GM23338 (cell line): Measurements from ENCODE around the gene ESX1. TPM values are rescaled to one million over a fixed set of nuclear protein-coding genes. Genes with fewer than 3 reads are reported as not detected.

ENCODE experiments used
- ATAC-seq: fragments of 200-7000 bp; cut with Tn5 transposase; 3 replicates; pipeline ENCODE4 v1.9.1; 2020
- DNase-seq: peaks from one replicate; pipeline ENCODE4 v3.0.0-alpha.2; 2015; ENCODE audit warnings: low spot score
- H2AFZ ChIP-seq: fragments of 200-600 bp; sonication (generic); 2 replicates; pipeline ENCODE4 v1.8.0; 2016; ENCODE audit warnings: antibody characterized with exemption, mild to moderate bottlenecking, moderate library complexity
- H3F3A ChIP-seq: fragments of 200-600 bp; sonication (generic); replicated peaks from 2 replicates; pipeline ENCODE4 v1.8.0; 2017; ENCODE audit warnings: antibody characterized with exemption, mixed run types, low read depth
- H3K27ac ChIP-seq: fragments of 200-600 bp; sonication (generic); 2 replicates; pipeline ENCODE4 v1.6.1; 2016; ENCODE audit warnings: low read depth
- H3K27me3 ChIP-seq: fragments of 200-600 bp; sonication (generic); 2 replicates; pipeline ENCODE4 v1.8.0; 2016; ENCODE audit warnings: mild to moderate bottlenecking, mixed run types, moderate library complexity; ENCODE audit not compliant: insufficient read depth
- H3K36me3 ChIP-seq: fragments of 200-600 bp; sonication (generic); 2 replicates; pipeline ENCODE4 v1.8.0; 2016; ENCODE audit warnings: mild to moderate bottlenecking; ENCODE audit not compliant: insufficient read depth
- H3K4me1 ChIP-seq: fragments of 200-600 bp; sonication (generic); 2 replicates; pipeline ENCODE4 v1.8.0; 2016; ENCODE audit warnings: mild to moderate bottlenecking, moderate library complexity; ENCODE audit not compliant: insufficient read depth
- H3K4me2 ChIP-seq: fragments of 200-600 bp; sonication (generic); 2 replicates; pipeline ENCODE4 v1.7.1; 2017; ENCODE audit warnings: mixed run types
- H3K4me3 ChIP-seq: fragments of 200-600 bp; sonication (generic); 2 replicates; pipeline ENCODE4 v1.6.1; 2016; ENCODE audit warnings: mixed run types
- H3K79me2 ChIP-seq: fragments of 200-600 bp; sonication (generic); replicated peaks from 2 replicates; pipeline ENCODE4 v1.8.0; 2017; ENCODE audit warnings: mild to moderate bottlenecking; ENCODE audit not compliant: insufficient read depth
- H3K9me2 ChIP-seq: fragments of 200-600 bp; sonication (generic); 2 replicates; pipeline ENCODE4 v1.8.0; 2017; ENCODE audit not compliant: insufficient read depth
- H4K20me1 ChIP-seq: fragments of 200-600 bp; sonication (generic); replicated peaks from 2 replicates; pipeline ENCODE4 v1.8.0; 2017; ENCODE audit warnings: mild to moderate bottlenecking; ENCODE audit not compliant: insufficient read depth
- H3K27ac Mint-ChIP-seq: 2 replicates; pipeline ENCODE4 v1.8.0; 2020; ENCODE audit warnings: inconsistent platforms, mild to moderate bottlenecking, moderate library complexity, mixed read lengths
- H3K27me3 Mint-ChIP-seq: 3 replicates; pipeline ENCODE4 v1.8.0; 2022; ENCODE audit warnings: low read depth, mild to moderate bottlenecking, moderate library complexity, mixed read lengths, inconsistent platforms; ENCODE audit not compliant: insufficient read depth, poor library complexity
- H3K36me3 Mint-ChIP-seq: 3 replicates; pipeline ENCODE4 v1.8.0; 2021; ENCODE audit warnings: low read depth, mild to moderate bottlenecking, inconsistent platforms, moderate library complexity, mixed read lengths
- H3K4me1 Mint-ChIP-seq: 3 replicates; pipeline ENCODE4 v1.8.0; 2020; ENCODE audit warnings: mild to moderate bottlenecking, inconsistent platforms, mixed read lengths
- H3K4me3 Mint-ChIP-seq: 3 replicates; pipeline ENCODE4 v1.8.0; 2021; ENCODE audit warnings: moderate library complexity, mild to moderate bottlenecking, inconsistent platforms, mixed read lengths
- H3K9me3 Mint-ChIP-seq: 3 replicates; pipeline ENCODE4 v1.8.0; 2020; ENCODE audit warnings: moderate library complexity, mild to moderate bottlenecking, inconsistent platforms, mixed read lengths
- CREB1 ChIP-seq: fragments of 250-450 bp; sonication (Bioruptor Pico); IDR thresholded peaks from 2 replicates; pipeline ENCODE4 v1.5.0; 2020; ENCODE audit warnings: low read depth, mild to moderate bottlenecking, moderate library complexity
- EZH2 ChIP-seq: fragments of 200-600 bp; sonication (generic); IDR thresholded peaks from one replicate; pipeline ENCODE4 v1.8.0; 2017; ENCODE audit warnings: antibody characterized with exemption, mild to moderate bottlenecking, low read depth; ENCODE audit not compliant: unreplicated experiment
- EZH2phosphoT487 ChIP-seq: fragments of 200-600 bp; sonication (generic); IDR thresholded peaks from one replicate; pipeline ENCODE4 v1.8.1; 2018; ENCODE audit warnings: antibody characterized with exemption; ENCODE audit not compliant: unreplicated experiment
- NANOG ChIP-seq: IDR thresholded peaks from 2 replicates; pipeline ENCODE4 v1.6.1; 2016; ENCODE audit warnings: antibody characterized with exemption, borderline replicate concordance
- STAT1 ChIP-seq: IDR thresholded peaks from one replicate; pipeline ENCODE4 v1.6.1; 2016; ENCODE audit warnings: antibody characterized with exemption; ENCODE audit not compliant: unreplicated experiment
- ZNF114 ChIP-seq: fragments of 250-450 bp; sonication (Bioruptor Pico); IDR thresholded peaks from 2 replicates; pipeline ENCODE4 v1.5.0; 2020; ENCODE audit warnings: mild to moderate bottlenecking, moderate library complexity
- polyA plus RNA-seq: library from polyadenylated mRNA; unstranded; fragments of >200 nt; fragmentation: Nextera tagmentation; extraction: Ambion mirVana; gene quantifications from 2 replicates; pipeline ENCODE4 v1.2.1, GENCODE V29; 2016
- total RNA-seq: library from RNA; depleted of rRNA; stranded (reverse); fragments of >200 nt; shearing (Covaris generic); gene quantifications from 2 replicates; pipeline ENCODE4 v1.2.3, GENCODE V29; 2014
- TF ChIP-seq, protein P1 (sequence below): IDR thresholded peaks from one replicate; pipeline ENCODE4 v1.6.1; 2018; ENCODE audit warnings: antibody characterized with exemption; ENCODE audit not compliant: unreplicated experiment
- TF ChIP-seq, protein P2 (sequence below): fragments of 250-450 bp; sonication (Bioruptor Pico); IDR thresholded peaks from 2 replicates; pipeline ENCODE4 v1.5.0; 2020; ENCODE audit warnings: mild to moderate bottlenecking, moderate library complexity
- TF ChIP-seq, protein P3 (sequence below), 2 experiments: fragments of 200-600 bp in 1 of 2; sonication (generic) in 1 of 2; conservative IDR thresholded peaks; 2 replicates each; pipeline versions ENCODE4 v1.5.1 to v1.6.1; 2016 to 2017; ENCODE audit warnings: antibody characterized with exemption in 2 of 2, low read depth in 2 of 2, mild to moderate bottlenecking in 2 of 2, moderate library complexity in 1 of 2

ESX1 gene
- total and polyA plus RNA-seq, 2 experiments from 2014 or later: not detected

DNA sequence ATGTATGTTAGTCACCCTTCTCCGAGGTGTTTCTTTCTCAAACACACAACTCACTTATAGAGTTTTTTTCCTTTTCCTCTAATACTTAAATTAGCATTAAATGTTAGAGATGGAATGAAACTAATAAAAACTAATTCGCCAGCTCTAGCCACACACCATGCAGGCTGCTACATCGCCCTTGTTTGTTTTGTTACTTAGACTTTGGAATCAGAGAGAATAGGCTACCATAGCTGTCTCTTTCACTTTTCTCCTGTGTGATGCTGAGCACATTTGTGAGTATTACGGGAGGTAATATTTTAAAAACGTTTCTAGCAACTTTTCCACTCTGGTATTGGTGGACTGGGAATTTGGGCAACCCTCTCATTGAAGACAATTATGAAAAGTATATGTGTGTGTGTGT, 43.5 kb downstream of the ESX1 start:
- H4K20me1 ChIP-seq: no peaks in the 10 kb centered on the region
- no peaks in the 10 kb centered on the region for H3K4me1 Mint-ChIP-seq
- no peak overlapping the region for H3K27ac ChIP-seq
- H3K4me3 ChIP-seq: no peak overlapping the region
- H3K4me2 ChIP-seq: no peak overlapping the region
- H2AFZ ChIP-seq: no peak overlapping the region
- no peaks in the 10 kb centered on the region for H3K27me3 Mint-ChIP-seq
- TF ChIP-seq EZH2phosphoT487 (no peak), NANOG (no peak), EZH2 (no peak), ZNF114 (CRISPR knock-in tag) (no peak), CREB1 (CRISPR knock-in tag) (no peak), STAT1 (no peak)
- TF ChIP-seq, protein P1, sequence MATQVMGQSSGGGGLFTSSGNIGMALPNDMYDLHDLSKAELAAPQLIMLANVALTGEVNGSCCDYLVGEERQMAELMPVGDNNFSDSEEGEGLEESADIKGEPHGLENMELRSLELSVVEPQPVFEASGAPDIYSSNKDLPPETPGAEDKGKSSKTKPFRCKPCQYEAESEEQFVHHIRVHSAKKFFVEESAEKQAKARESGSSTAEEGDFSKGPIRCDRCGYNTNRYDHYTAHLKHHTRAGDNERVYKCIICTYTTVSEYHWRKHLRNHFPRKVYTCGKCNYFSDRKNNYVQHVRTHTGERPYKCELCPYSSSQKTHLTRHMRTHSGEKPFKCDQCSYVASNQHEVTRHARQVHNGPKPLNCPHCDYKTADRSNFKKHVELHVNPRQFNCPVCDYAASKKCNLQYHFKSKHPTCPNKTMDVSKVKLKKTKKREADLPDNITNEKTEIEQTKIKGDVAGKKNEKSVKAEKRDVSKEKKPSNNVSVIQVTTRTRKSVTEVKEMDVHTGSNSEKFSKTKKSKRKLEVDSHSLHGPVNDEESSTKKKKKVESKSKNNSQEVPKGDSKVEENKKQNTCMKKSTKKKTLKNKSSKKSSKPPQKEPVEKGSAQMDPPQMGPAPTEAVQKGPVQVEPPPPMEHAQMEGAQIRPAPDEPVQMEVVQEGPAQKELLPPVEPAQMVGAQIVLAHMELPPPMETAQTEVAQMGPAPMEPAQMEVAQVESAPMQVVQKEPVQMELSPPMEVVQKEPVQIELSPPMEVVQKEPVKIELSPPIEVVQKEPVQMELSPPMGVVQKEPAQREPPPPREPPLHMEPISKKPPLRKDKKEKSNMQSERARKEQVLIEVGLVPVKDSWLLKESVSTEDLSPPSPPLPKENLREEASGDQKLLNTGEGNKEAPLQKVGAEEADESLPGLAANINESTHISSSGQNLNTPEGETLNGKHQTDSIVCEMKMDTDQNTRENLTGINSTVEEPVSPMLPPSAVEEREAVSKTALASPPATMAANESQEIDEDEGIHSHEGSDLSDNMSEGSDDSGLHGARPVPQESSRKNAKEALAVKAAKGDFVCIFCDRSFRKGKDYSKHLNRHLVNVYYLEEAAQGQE: no peak
- TF ChIP-seq, protein P2, sequence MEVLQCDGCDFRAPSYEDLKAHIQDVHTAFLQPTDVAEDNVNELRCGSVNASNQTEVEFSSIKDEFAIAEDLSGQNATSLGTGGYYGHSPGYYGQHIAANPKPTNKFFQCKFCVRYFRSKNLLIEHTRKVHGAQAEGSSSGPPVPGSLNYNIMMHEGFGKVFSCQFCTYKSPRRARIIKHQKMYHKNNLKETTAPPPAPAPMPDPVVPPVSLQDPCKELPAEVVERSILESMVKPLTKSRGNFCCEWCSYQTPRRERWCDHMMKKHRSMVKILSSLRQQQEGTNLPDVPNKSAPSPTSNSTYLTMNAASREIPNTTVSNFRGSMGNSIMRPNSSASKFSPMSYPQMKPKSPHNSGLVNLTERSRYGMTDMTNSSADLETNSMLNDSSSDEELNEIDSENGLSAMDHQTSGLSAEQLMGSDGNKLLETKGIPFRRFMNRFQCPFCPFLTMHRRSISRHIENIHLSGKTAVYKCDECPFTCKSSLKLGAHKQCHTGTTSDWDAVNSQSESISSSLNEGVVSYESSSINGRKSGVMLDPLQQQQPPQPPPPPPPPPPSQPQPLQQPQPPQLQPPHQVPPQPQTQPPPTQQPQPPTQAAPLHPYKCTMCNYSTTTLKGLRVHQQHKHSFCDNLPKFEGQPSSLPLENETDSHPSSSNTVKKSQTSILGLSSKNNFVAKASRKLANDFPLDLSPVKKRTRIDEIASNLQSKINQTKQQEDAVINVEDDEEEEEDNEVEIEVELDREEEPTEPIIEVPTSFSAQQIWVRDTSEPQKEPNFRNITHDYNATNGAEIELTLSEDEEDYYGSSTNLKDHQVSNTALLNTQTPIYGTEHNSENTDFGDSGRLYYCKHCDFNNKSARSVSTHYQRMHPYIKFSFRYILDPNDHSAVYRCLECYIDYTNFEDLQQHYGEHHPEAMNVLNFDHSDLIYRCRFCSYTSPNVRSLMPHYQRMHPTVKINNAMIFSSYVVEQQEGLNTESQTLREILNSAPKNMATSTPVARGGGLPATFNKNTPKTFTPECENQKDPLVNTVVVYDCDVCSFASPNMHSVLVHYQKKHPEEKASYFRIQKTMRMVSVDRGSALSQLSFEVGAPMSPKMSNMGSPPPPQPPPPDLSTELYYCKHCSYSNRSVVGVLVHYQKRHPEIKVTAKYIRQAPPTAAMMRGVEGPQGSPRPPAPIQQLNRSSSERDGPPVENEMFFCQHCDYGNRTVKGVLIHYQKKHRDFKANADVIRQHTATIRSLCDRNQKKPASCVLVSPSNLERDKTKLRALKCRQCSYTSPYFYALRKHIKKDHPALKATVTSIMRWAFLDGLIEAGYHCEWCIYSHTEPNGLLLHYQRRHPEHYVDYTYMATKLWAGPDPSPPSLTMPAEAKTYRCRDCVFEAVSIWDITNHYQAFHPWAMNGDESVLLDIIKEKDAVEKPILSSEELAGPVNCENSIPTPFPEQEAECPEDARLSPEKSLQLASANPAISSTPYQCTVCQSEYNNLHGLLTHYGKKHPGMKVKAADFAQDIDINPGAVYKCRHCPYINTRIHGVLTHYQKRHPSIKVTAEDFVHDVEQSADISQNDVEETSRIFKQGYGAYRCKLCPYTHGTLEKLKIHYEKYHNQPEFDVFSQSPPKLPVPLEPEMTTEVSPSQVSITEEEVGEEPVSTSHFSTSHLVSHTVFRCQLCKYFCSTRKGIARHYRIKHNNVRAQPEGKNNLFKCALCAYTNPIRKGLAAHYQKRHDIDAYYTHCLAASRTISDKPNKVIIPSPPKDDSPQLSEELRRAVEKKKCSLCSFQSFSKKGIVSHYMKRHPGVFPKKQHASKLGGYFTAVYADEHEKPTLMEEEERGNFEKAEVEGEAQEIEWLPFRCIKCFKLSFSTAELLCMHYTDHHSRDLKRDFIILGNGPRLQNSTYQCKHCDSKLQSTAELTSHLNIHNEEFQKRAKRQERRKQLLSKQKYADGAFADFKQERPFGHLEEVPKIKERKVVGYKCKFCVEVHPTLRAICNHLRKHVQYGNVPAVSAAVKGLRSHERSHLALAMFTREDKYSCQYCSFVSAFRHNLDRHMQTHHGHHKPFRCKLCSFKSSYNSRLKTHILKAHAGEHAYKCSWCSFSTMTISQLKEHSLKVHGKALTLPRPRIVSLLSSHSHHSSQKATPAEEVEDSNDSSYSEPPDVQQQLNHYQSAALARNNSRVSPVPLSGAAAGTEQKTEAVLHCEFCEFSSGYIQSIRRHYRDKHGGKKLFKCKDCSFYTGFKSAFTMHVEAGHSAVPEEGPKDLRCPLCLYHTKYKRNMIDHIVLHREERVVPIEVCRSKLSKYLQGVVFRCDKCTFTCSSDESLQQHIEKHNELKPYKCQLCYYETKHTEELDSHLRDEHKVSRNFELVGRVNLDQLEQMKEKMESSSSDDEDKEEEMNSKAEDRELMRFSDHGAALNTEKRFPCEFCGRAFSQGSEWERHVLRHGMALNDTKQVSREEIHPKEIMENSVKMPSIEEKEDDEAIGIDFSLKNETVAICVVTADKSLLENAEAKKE (CRISPR knock-in tag): no peak
- TF ChIP-seq, protein P3, sequence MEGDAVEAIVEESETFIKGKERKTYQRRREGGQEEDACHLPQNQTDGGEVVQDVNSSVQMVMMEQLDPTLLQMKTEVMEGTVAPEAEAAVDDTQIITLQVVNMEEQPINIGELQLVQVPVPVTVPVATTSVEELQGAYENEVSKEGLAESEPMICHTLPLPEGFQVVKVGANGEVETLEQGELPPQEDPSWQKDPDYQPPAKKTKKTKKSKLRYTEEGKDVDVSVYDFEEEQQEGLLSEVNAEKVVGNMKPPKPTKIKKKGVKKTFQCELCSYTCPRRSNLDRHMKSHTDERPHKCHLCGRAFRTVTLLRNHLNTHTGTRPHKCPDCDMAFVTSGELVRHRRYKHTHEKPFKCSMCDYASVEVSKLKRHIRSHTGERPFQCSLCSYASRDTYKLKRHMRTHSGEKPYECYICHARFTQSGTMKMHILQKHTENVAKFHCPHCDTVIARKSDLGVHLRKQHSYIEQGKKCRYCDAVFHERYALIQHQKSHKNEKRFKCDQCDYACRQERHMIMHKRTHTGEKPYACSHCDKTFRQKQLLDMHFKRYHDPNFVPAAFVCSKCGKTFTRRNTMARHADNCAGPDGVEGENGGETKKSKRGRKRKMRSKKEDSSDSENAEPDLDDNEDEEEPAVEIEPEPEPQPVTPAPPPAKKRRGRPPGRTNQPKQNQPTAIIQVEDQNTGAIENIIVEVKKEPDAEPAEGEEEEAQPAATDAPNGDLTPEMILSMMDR (conservative IDR thresholded peaks at IDR 0.05; ENCODE audit: low read depth in 2 of 2): no peak
- ATAC-seq (no peak), DNase-seq (no peak)
- H3K9me2 ChIP-seq: no peaks in the 10 kb centered on the region
- no peak overlapping the region for H3K27ac Mint-ChIP-seq
- H3K36me3 ChIP-seq: no peaks in the 10 kb centered on the region
- H3K9me3 Mint-ChIP-seq: no peaks in the 10 kb centered on the region
- H3F3A ChIP-seq: no peaks in the 10 kb centered on the region
- no peaks in the 10 kb centered on the region for H3K4me1 ChIP-seq
- H3K27me3 ChIP-seq: no peaks in the 10 kb centered on the region
- H3K4me3 Mint-ChIP-seq: no peak overlapping the region
- no peaks in the 10 kb centered on the region for H3K36me3 Mint-ChIP-seq
- H3K79me2 ChIP-seq: no peaks in the 10 kb centered on the region
